Measurements from ENCODE around the gene B4GALNT3. TPM values are rescaled to one million over a fixed set of nuclear protein-coding genes. Genes with fewer than 3 reads are reported as not detected.

B4GALNT3 gene
- total and polyA plus RNA-seq, 10 of the 15 experiments (the other 5 are each of a cell fraction or from before 2014, with no cell fraction given): 0.05 to 4.2 (median 2.7) TPM; not detected in 1

GRCh38 chr12:532908-533565 lies 73.3 kb downstream of the B4GALNT3 start (continued):
- TF ChIP-seq BMI1 (IDR thresholded peaks at IDR 0.05; ENCODE audit: borderline replicate concordance) (no peak), ZNF384 (IDR thresholded peaks at IDR 0.05; ENCODE audit: borderline replicate concordance, low read depth, low read length) (no peak), ZBED1 (IDR thresholded peaks at IDR 0.05; ENCODE audit: borderline replicate concordance) (no peak), PAX8 (IDR thresholded peaks at IDR 0.05) (no peak), REST (IDR thresholded peaks at IDR 0.05; ENCODE audit: low read depth, low read length) (no peak)

GRCh38 chr12:533718-534117 lies 74.0 kb downstream of the B4GALNT3 start:
- no peak overlapping the region for H3K27ac ChIP-seq (ENCODE audit: control insufficient read depth, insufficient read depth)
- no peak for DNase-seq (ENCODE audit: low read depth, low spot score)
- no peak overlapping the region for H3K4me2 ChIP-seq (ENCODE audit: control insufficient read depth, insufficient read depth)
- SMC1A ChIA-PET (ENCODE audit: uncharacterized antibody, unreplicated experiment): no interaction called here
- ATAC-seq: no peak
- POLR2A ChIA-PET: no interaction called here
- in situ Hi-C loops (cut with MboI): no loop called here
- no peak overlapping the region for H3K9ac ChIP-seq (ENCODE audit: control insufficient read depth, insufficient read depth, low read length)
- no peaks in the 10 kb centered on the region for H4K20me1 ChIP-seq (ENCODE audit: control insufficient read depth, insufficient read depth)
- H3K9me3 ChIP-seq (replicated peaks; ENCODE audit: control insufficient read depth, insufficient read depth, low read length): peaks cover 3% of the 10 kb centered on the region; the same call in 2 of the 3 replicates
- peaks cover 0 to 2% of the 10 kb centered on the region in 2 experiments; a peak in 2 of 4 replicates for H3K27me3 ChIP-seq (replicated peaks in 1 of 2; ENCODE audit: control insufficient read depth in 2 of 2, insufficient read depth in 2 of 2, low read length in 1 of 2)
- intact Hi-C loops (cut with micrococcal nuclease; ENCODE audit: unreplicated experiment): loop anchor here (5.0 kb wide), 1 partner anchor 76 kb away; the partner anchor contains the start of gene B4GALNT3
- H2AFZ ChIP-seq (ENCODE audit: control insufficient read depth, low read depth, low read length): no peak overlapping the region
- BruUV-seq (replicated peaks): no TSS peak
- WGBS (ENCODE audit: insufficient coverage, insufficient replicate concordance, low lambda C conversion rate, missing lambda C conversion rate): 50% methylated on average over 14 of the region's 14 CpGs
- RAD21 ChIA-PET (ENCODE audit: unreplicated experiment): no interaction called here
- H3K79me2 ChIP-seq (ENCODE audit: control insufficient read depth, insufficient read depth, low read length): no peaks in the 10 kb centered on the region
- no peak for FAIRE-seq
- CTCF ChIA-PET: interaction anchor here (0.9 kb wide), 1 partner anchor 81 kb away, joined by 3 read pairs; no protein-coding TSS in a partner anchor
- H3K4me3 ChIP-seq: no peak overlapping the region
- H3K36me3 ChIP-seq (ENCODE audit: control insufficient read depth in 2 of 2, insufficient read depth in 2 of 2, low read length in 1 of 2): no peaks in the 10 kb centered on the region
- H3K4me1 ChIP-seq (ENCODE audit: control insufficient read depth, insufficient read depth, low read length): no peaks in the 10 kb centered on the region
- TF ChIP-seq CHD4 (IDR thresholded peaks at IDR 0.05) (no peak), NBN (IDR thresholded peaks at IDR 0.05) (no peak), HDAC6 (IDR thresholded peaks at IDR 0.05; ENCODE audit: unreplicated experiment) (no peak), JUNB (IDR thresholded peaks at IDR 0.05) (no peak), TCF7 (IDR thresholded peaks at IDR 0.05; ENCODE audit: borderline replicate concordance) (no peak), POLR2A (IDR thresholded peaks at IDR 0.05; ENCODE audit: low read depth, low read length) (no peak), LARP7 (IDR thresholded peaks at IDR 0.05) (no peak), ZBTB40 (IDR thresholded peaks at IDR 0.05; ENCODE audit: borderline replicate concordance) (no peak), SMAD5 (IDR thresholded peaks at IDR 0.05; ENCODE audit: low read depth) (no peak), WRNIP1 (IDR thresholded peaks at IDR 0.05; ENCODE audit: borderline replicate concordance, low read depth, low read length) (no peak)

Measured in GM12878 (cell line).